Daoy (cell line): ENCODE results near the gene C16orf90. TPM values are rescaled to one million over a fixed set of nuclear protein-coding genes. Genes with fewer than 3 reads are reported as not detected.
"Not testable (repeated sequence)": the region's sequence is repeated elsewhere in the genome, so short reads cannot be mapped to it uniquely, and the experiment has no call there.

Experiments
- DNase-seq: peaks from one replicate; pipeline ENCODE4 v3.0.0-alpha.2; 2015; ENCODE audit warnings: low read depth
- total RNA-seq: library from RNA; depleted of rRNA; stranded (reverse); fragments of >200 nt; shearing (Covaris generic); gene quantifications from 2 replicates; pipeline ENCODE4 v1.2.3, GENCODE V29; 2014

C16orf90 gene
- total RNA-seq, 1 experiment from 2014 or later = not detected

DNA sequence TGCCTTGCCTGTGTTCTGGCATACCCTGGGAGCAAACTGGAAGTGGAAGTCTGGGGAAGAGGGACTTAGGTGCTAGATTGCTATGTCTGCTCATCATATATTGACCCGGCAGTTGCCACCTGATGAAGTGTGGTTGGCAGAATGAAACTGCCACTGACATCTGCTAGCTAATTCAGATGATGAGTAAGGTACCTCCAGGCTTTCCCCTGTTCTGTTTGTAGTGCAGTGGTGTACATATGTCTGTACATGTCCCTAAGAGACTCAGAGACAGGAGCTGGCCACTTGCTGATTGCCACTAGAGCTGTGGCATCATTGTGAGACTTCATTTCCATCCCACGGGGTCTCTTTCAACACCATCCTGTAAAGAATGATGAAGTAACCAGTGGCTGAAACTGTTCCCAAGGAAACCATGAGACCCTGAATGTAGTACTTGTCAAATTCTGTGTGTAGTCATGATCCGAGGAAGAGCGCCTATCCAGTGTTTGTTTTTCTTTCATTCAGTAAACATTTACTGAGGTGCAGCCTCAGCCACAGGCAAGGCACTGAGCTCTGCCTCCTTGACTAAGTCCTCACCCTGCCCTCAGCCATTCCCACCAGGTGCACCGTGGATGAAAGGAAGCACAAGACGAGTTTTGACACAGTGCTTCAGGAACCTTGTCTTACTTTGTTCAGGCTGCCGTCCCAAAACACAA lies 18.7 kb upstream of the C16orf90 start:
- no peak for DNase-seq

DNA sequence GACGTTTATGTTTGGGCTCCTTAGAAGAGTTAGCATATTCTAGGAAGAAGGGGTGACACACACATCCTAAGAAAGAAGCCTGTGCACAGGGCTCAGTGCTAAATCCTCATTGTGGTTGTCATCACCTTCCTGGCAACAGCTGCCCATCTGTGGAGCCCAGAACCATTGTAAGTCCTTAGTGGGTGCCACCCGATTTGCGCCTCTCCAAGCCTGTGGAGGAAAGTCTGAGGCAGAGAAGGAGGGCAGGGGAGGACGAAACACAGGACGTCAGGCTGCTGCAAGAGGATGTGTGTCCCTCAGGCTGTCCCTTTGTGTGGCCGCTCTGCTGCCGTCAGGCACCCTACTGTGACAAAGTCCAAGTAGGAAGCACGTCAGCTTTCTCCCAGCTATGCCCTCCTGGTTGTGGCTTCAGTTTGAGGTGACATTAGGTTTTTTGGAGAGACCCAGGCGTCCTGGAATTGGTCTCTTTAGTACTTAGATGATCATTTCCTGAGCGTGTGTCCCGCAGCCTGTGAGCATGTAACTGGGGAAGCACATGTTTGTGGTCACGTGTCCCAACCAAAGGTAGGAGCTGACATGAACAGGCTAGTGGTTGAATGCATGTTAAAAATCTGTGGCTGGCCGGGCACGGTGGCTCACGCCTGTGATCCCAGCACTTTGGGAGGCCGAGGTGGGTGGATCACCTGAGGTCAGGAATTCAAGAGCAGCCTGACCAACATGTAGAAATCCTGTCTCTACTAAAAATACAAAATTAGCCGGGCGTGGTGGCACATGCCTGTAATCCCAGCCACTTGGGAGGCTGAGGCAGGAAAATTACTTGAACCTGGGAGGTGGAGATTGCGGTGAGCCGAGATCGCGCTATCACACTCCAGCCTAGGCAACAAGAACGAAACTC lies 16.2 kb upstream of the C16orf90 start:
- DNase-seq = no peak

DNA sequence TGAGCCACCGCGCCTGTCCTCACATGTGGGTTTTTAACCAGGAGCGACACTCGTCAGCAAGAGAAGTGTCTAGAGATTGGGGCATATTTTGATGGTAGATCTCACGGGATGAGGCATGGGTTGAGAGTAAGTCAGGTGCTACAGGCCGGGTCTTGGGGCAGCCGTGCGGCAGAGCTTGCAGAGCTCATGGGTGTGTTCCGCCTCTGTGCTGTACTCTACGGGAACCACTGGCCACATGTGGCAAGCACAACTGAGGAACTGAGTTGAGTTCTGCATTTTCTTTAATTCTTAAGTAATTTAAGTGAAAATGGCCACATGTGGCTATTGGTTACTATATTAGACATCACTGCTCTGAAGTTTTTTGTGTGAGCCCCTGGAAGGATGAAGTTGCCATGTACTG lies 15.1 kb upstream of the C16orf90 start:
- DNase-seq = no peak

DNA sequence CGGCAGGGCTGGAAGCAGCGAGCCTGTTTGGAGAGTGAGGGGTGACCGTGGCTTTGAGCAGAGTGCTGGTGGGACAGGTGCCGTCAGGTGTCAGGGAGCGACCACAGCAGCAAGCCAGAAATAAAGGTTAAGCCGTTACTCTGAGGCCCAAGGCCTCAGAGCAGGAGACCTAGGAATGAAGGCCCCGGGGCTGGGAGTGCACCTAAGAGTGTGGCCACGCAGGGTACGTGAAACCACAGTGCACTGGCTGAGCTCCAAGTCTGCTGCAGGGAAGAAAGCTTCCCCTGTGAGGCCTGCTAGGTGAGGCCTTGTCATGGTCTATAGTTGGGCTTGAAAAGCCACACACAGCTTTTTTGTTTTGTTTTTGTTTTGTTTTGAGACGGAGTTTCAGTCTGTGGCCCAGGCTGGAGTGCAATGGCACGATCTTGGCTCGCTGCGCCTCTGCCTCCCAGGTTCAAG lies 14.2 kb upstream of the C16orf90 start:
- no peak for DNase-seq

DNA sequence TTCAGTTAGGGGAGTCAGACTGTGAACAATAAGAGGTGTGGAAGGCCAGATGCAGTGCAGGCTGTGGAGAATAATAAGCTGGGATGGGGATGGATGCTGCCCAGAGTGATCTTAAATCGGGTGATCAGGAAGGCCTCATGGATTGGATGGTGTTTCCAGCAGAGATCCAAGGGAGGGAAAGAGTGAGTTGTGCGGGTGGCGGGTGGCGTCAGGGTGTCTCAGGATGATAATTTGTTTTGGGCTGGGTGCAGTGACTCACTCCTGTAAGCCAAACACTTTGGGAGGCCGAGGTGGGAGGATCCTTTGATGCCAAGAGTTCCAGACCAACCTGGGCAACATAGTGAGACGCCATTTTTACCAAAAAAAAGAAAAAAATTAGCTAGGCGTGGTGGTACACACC lies 13.4 kb upstream of the C16orf90 start:
- peak; percentile 32 for DNase-seq

DNA sequence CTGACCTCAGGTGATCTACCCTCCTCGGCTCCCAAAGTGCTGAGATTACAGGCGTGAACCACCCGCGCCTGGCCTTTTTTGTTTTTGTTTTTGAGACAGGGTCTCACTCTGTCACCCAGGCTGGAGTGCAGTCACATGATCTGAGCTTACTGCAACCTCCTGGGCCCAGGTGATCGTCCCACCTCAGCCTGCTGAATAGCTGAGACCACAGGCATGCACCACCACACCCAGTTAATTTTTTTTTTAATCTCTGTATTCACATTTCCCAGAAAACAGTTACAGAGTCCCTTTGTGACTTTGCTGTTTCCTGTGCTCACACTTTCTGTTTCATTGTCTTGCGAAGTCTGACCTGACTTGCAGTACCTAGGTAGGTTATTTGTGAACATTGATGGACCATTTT lies 8.2 kb upstream of the C16orf90 start:
- no peak for DNase-seq

DNA sequence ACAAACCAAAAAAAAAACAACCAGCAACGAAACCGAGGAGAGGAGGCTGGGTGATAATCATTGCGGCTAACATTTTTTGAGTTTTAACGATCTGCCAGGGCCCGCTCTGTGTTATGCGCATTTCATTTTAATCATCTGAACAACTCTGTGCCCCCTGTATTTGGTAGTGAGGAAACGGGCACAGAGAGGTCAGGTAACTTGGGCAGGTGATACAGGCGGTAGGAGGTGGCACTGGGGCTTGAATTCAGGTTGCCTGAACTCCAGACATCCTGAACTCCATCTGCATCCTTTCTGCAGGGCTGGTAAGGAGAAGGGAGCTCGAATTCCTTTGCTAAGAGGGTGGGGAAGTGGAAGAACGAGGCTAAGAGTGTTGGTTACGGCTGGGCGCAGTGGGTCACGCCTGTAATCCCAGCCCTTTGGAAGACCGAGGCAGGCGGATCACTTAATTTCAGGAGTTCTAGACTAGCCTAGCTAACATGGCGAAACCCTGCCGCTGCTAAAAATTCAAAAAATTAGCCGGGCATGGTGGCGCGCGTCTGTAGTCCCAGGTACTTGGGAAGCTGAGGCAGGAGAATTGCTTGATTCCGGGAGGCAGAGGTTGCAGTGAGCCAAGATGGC lies 6.6 kb upstream of the C16orf90 start:
- no peak for DNase-seq

DNA sequence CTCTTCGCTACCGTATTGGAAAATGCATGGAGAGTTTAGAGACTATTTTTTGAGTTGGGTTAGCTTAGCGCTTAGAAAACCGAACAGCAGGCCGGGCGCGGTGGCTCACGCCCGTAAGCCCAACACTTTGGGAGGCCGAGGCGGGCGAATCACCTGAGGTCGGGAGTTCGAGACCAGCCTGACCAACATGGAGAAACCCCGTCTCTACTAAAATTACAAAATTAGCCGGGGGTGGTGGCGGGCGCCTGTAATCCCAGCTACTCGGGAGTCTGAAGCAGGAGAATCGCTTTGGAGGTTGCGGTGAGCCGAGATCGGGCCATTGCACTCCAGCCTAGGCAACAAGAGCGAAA lies 6.1 kb upstream of the C16orf90 start:
- DNase-seq = not testable (repeated sequence)

DNA sequence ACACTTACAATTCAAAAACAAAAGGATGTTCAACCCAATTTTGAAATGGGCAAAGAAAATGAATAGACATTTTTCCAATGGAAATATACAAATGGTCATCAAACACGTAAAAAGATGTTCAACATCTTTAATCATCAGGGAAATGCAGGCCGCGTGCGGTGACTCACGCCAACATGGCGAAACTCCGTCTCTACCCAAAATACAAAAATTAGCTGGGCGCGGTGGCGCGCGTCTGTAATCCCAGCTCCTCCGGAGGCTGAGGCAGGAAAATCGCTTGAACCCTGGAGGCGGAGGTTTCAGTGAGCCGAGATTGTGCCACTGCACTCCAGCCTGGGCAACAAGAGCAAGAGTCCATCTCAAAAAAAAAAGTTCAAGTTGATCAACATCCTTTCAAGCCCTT lies 3.7 kb upstream of the C16orf90 start:
- no peak for DNase-seq

DNA sequence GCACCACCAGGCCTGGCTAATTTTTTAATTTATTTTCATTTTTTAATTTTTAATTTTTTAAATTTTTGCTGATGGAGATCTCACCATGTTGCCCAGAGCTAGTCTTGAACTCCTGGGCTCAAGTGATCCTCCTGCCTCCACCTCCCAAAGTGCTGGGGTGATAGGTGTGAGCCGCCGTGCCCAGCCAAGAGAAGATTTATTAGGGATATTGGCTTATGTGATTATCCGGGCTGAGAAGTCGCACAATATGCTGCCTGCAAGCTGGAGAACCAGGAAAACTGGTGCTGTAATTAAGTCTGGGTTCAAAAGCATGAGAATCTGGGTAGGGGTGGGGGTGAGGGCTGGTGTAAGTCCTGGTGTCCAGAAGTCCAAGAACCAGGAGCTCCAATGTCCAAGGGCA lies 2.5 kb upstream of the C16orf90 start:
- no peak for DNase-seq

DNA sequence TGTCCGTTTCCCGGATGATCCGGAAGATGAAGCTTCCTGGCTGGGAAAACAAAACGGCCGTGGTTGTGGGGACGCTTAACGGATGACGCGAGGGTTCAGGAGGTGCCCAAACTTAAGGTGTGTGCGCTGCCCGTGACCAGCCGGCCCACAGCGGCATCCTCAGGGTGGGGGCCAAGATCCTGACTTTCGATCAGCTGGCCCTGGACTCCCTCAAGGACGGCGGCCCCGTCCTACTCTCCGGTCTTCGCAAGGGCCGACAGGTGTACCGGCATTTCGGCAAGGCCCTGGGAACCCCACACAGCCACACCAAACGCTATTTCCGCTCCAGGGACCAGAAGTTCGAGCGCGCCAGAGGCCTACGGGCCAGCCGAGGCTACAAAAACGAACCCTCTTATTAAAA lies 1.1 kb upstream of the C16orf90 start:
- no peak for DNase-seq

DNA sequence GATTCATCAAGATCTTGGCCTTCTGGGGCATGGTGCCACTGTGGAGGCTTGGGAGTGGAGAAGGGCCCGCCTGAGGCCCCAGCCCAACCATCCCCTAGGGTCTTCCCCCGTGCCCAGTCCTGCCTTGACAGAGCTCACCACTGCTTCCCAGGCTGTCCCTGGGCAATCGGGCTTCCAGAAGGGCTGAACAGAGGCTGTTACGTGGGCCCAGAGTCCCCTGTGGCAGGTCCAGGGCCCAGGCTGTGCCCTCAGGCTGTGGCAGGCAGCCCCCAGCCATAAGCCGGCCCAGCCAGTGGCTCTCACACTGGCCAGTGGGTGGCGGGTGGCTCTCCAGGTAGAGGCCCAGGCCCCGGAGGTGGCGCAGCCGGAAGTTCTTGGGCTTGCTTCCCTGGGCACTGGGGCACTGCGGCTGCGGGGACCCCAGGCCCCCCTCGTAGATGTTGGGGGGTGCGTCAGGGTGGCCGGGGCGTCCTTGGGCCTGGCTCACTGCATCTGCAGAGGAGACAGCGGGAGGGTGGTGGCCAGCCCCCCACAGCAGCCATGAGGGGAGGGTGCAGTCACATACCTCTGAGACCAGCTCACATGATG lies 809 bp downstream of the C16orf90 start:
- no peak for DNase-seq

DNA sequence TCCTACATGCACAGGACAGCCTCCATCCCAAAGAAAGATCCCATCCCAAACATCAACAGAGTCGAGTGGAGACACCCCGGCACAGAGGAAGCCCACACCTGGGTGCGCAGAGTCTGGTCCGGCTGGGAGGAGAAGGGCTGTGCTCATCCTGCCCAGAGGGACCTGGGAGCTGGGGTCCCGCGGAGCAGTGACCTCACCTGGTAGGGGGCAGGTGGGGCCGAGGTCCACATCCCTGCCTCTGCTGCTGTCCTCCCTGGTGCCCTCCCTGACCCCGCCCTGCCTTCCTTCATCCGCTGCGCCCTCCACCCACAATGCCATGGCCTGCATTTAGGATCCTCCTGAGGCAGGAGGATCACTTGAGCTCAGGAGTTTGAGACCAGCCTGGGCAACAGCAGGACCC lies 2.9 kb downstream of the C16orf90 start:
- no peak for DNase-seq

DNA sequence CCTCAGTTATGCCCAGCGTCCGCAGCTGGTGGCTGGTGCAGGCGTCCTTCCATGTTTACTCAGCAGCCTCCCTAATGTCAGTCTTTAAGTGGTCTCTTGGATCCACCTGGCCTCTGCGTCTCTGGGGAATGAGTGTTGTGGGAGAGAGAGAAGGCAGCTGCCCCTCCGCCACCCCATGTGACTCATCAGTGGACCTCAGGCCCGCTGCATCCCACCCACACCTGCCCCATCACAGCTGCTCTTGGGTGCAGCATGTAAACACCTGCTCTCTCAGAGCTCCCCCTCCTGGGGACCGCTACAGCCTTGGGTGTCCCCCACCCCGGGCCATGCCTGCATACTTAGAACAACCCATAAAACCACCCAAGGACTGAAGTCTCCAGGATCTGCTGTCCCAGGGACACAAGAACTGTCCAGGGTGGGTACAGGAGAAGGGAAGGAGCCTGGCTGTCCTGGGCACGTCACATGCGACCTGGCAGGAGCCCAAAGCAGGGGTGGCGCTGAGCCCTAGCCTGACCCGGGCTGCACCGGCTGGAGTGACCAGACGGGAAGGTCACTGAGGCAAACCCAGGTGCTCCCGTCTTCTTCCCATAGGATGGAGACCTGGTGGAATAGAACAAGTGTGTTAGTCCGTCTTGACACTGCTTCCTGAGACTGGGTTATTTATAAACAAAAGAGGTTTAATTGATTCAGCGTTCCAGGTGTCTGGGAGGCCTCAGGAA lies 4.2 kb downstream of the C16orf90 start:
- no peak for DNase-seq

DNA sequence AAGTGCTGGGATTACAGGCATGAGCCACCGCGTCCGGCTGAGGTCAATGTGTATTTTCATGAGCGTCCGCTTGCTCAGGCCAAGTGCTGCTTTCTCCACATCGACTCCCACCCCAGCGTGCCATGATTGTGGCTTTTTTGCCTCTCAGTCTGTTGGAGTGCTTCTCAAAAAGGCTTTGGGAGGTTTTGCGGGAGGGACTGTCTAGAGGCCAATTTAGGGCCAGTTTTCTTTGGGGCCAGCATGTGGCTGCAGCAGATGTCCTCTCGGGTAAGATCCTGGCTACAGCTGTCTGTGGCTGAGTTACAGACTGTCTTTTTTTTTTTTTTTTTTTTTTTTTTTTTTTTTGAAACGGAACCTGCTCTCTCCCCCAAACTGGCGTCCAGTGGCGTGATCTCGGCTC lies 6.5 kb downstream of the C16orf90 start:
- no peak for DNase-seq

DNA sequence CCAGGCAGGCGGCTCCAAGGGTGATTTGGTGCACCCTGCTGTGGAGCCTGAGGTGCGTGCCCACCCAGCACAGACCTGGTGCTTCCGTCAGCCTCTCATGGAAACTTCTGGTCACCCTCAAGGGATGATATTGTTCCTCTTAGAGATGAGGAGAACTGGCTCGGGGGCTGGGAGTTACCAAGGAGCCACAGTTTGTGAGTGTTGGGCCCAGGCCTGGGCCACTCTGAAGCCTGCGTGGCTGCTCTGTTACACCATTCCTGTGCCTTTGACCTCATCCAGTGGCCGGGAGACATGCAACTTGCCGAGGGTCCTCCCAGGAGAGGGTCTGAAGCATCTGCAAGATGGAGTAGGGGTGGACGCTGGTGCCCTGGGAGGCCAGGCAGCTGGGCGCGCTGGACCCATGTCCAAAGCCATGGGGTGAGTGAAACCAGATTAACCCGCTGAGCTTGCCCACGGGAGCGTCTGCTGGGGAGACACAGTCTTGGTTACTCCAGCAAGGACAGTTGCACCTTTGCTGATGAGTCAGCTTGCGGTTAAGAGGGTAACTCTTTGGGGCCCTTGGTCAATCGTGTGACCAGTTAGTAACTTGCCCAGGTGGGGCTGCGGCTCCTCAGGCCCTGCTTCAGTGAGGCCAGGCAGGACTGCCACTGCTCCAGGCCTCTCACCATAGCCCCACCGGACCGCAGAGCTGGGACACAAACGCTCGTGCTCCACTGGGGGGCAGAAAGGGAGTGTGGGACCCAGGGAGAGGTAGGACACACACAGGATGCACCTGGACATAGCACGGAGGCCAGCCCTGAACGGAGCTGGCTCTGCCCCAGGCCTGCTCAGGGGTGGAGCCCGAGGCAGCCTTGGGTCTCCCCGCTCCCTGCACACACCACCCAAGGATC lies 7.5 kb downstream of the C16orf90 start:
- no peak for DNase-seq

DNA sequence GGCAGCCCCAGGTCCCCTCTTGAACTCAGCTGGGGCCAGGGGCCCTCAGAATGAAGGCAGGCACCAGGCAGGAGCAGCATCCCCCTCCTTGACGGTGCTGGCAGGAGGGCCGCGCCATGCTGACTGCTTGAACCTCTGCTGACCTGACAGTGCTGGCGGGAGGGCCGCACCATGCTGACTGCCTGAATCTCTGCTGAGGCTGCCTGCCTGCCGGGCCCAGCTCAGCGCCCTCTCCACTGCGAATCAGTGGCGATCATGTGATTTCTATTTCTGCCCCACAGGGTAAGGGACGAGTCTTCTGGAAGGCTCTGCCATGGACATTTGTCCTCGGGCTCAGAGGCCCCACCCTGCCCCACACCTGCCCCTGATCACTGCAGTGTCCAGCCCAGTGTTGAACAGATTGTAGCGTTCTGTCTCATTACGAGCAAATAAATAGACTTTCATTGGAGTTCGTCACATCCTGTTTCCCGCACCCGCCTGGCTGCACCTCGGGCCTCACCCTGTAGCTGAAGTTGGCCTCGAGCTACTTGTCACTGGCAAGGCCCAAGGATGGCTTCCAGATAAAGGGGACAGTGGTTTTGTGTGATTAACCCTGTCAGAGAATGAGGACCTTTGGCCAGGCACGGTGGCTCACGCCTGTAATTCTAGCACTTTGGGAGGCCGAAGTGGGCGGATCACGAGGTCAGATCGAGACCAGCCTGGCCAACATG lies 8.6 kb downstream of the C16orf90 start:
- DNase-seq = no peak

DNA sequence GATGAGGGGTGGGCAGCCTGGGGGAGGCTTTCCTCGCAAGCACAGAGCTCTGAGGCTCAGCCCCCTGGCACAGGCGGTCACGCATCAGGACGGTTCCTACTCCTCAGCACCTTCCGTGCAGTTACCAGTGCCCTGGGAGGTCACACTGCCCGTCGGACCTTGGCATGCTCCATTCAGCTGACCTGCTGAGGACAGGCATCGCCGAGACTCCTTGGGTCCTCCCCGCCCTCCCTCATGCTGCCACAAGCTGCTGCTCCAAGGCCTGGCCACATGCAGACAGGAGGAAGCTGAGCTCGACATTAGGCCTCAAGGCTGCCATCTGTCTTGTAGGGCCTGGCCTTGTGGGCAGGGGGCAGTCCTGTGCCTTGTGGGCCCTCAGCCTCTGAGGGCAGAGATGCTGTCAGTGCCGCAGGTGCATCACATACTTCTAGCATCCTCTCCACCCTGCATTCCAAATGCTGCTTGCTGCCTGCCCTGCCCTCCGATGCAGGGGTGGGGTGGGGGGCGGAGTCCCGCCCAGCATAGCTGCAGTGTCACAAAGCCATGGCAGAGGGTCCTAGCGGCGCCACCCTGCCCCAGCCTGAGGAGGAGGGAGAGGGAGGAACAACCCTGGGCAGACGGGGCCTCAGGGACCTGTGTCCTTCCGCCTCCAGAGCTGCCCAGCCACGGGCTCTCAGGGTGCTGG lies 9.3 kb downstream of the C16orf90 start:
- no peak for DNase-seq

DNA sequence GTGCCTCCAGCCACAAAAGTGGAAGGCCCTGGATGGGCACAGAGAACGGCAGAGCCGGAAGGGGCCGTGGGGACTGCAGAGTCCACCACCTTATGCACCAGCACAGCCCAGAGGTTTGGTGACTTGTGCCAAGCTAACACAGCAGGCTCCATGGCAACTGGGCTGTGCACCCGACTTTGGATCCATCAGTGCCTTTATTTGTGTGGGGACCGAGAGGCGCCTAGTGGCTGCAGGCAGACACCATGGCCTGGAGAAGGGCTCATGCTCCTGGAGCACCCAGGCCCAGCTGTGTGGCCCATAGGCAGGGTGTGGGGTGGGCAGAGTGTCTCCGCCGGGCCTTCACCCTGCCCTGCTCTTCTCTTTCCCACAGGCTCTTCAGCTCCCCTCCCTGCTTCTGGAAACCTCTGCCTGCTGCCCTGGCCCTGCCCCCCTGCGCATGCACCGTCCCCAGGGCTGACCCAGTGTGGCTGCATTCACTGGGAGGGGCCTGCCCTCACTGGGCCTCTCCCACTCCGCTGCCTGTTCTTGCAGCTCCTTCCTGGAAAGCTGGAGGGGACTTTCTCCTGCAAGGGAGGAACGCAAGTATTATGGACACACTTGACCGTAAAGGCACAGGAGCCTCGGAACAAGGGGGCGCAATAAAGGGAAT lies 10.1 kb downstream of the C16orf90 start:
- no peak for DNase-seq
